Esophagus squamous epithelium (tissue), 4 donors: ENCODE measurements around the gene DACT2.

ENCODE experiments used
- POLR2A ChIP-seq, 4 donors: fragments of 450-650 bp; IDR thresholded peaks; one replicate each; pipeline ENCODE4 v1.6.1; 2017; ENCODE audit warnings: antibody characterized with exemption in 4 of 4, mild to moderate bottlenecking in 4 of 4, moderate library complexity in 3 of 4
- TF ChIP-seq, protein P1 (sequence below), 6 experiments: fragments of 450-650 bp in 4 of 6; fragments of 200-600 bp in 2 of 6; sonication (generic) in 2 of 6; IDR thresholded peaks; one replicate each; pipeline ENCODE4 v1.5.1; 2016 to 2019; ENCODE audit warnings: antibody characterized with exemption in 6 of 6, mild to moderate bottlenecking in 4 of 6, moderate library complexity in 4 of 6

DNA sequence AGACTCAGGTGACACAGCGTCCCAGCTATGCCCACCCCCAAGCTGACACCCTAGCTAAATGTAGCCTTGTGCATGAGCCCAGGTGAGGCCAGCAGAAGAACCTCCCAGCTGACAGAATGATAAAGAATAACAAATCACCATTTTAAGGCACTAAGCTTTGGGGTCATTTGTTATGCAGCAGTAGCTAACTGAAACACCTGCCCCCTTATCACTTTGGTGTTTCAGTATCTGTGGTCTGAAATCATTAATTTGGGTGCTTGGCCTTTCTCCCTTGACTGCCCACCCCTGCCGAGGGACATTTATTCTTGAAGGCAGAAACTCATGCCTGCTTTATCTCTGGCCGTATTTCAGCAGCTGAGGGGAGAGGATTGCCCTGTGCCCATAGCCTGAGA lies 30.0 kb downstream of the DACT2 start:
- TF ChIP-seq, protein P1, sequence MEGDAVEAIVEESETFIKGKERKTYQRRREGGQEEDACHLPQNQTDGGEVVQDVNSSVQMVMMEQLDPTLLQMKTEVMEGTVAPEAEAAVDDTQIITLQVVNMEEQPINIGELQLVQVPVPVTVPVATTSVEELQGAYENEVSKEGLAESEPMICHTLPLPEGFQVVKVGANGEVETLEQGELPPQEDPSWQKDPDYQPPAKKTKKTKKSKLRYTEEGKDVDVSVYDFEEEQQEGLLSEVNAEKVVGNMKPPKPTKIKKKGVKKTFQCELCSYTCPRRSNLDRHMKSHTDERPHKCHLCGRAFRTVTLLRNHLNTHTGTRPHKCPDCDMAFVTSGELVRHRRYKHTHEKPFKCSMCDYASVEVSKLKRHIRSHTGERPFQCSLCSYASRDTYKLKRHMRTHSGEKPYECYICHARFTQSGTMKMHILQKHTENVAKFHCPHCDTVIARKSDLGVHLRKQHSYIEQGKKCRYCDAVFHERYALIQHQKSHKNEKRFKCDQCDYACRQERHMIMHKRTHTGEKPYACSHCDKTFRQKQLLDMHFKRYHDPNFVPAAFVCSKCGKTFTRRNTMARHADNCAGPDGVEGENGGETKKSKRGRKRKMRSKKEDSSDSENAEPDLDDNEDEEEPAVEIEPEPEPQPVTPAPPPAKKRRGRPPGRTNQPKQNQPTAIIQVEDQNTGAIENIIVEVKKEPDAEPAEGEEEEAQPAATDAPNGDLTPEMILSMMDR (IDR thresholded peaks at IDR 0.05): no peak
- TF ChIP-seq POLR2A (IDR thresholded peaks at IDR 0.05): no peak
